Cardiac ventricle fibroblast (primary cell): ENCODE results near the gene CLMP. TPM values are rescaled to one million over a fixed set of nuclear protein-coding genes. Genes with fewer than 3 reads are reported as not detected.

Experiments used
- total RNA-seq: library from RNA; depleted of rRNA; stranded (reverse); fragments of >200 nt; gene quantifications from 2 replicates; pipeline ENCODE4 v1.2.3, GENCODE V29; 2015

The CLMP gene, protein sequence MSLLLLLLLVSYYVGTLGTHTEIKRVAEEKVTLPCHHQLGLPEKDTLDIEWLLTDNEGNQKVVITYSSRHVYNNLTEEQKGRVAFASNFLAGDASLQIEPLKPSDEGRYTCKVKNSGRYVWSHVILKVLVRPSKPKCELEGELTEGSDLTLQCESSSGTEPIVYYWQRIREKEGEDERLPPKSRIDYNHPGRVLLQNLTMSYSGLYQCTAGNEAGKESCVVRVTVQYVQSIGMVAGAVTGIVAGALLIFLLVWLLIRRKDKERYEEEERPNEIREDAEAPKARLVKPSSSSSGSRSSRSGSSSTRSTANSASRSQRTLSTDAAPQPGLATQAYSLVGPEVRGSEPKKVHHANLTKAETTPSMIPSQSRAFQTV
- 119 and 122 TPM in 2 replicates for total RNA-seq

DNA sequence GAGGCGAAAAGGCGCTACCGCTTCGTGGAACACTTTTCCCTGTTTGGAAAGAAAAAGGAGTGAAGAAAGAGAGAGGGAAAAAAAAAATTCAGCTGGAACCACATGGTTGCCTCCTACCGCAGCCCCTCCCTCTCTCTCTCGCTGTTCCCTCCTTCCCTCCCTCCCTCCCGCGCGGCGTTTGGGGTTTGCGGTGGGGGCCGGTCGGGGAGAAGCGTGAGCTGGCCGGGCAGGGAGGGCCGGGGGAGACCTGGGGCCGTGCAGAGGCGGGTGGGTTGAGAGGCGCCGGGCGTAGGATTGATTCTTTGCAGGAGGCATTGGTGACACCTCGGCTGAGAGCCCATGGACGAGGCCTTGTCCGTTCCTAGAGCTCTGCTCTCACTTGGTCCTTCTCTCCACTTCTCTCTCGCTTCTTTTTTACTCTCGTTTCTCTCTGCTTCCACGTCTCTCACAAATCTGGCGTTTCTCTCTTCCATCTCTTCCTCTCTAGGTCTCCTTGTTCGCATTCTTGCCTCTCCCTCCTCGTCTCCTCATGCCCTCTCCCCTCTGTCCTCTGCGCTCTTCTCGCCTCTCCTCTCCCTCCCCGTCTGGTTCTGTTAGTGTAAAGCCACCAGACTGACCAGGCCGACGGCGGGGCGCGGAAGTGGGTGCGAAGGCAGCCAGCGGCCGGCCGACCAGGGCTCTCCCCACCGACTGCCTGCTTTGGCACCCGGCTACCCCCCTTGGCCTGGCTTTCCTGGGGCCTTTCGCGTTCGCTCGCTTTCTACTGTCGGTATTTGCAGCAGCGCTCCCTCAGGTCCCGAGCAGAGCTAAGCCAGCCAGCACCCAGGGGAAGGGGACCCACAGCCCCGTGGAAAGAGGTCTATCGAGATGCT is at the start of gene CLMP:
Gene CLMP (minus strand): TSS at position 61 of the 872 bp plus-strand sequence. CDS start 308 bp downstream, outside the sequence.

DNA sequence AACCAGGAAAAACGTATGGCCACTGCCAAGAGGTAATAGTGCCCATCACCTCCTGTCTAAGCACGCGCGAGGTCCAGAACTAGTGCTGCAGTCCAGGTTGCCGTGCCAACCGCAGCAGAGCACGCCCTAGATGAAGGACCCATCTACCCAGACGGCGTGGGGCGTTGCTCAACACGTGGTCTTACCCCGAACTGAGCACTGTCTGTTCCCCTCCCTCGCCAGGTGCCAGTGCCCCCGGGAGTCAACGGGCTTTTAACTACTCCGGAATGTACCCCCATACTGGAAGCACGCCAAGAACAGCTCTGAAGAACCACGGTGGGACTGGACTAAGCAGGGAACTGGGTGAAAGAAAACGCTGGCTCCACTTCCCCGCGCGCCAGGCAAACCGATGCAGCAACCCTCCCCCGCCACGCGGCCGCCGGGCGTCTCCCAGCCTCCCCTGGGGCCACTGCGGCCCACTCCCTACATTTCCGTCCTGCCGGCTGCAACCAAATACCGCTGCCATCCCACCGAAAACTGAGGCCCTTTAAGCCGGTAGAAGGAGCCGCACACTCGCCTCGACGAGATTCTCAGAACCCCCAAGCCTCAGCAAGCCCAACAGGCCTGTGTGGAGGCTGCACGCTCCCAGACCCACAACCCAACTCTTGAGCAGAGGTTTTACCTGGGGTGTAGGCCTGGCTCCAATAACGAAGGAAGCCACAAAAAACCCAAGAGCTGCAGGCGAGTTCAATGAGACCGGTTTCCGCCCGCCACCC is 133.5 kb downstream of the CLMP start, which contains the start of gene HSPA8:
Gene HSPA8 (minus strand): TSS at position 734 of the 755 bp plus-strand sequence. CDS start 812 bp downstream, outside the sequence.

Other genes starting within 250 kb of the CLMP start
- not detected in 2 replicates for gene BSX, start 213.4 kb downstream of the CLMP start, total RNA-seq
- gene HSPA8, start 133.1 kb downstream of the CLMP start, total RNA-seq = 898 and 963 TPM in 2 replicates
- 0.06 and 0.15 TPM in 2 replicates for gene GRAMD1B, start 235.0 kb upstream of the CLMP start, total RNA-seq